Trophoblast cell (in vitro differentiated cells and primary cell): Measurements from ENCODE around the gene CD226.

Experiments used
- DNase-seq, 2 donors: peaks; one replicate each; pipeline ENCODE4 v3.0.0-alpha.2; 2016
- H2AFZ ChIP-seq: 2 replicates; pipeline ENCODE4 v1.6.1; 2013; ENCODE audit warnings: low read length, moderate library complexity, mild to moderate bottlenecking; ENCODE audit not compliant: insufficient read depth, poor library complexity
- H2AK5ac ChIP-seq: 2 replicates; pipeline ENCODE4 v1.6.1; 2013; ENCODE audit warnings: mild to moderate bottlenecking, low read length
- H2BK120ac ChIP-seq: 2 replicates; pipeline ENCODE4 v1.6.1; 2013; ENCODE audit warnings: low read length, mild to moderate bottlenecking, moderate library complexity; ENCODE audit not compliant: insufficient read depth, poor library complexity
- H2BK12ac ChIP-seq: 2 replicates; pipeline ENCODE4 v1.6.1; 2013; ENCODE audit warnings: mild to moderate bottlenecking, low read length, moderate library complexity
- H2BK5ac ChIP-seq: 2 replicates; pipeline ENCODE4 v1.6.1; 2013; ENCODE audit warnings: low read length, low read depth, moderate library complexity, mild to moderate bottlenecking; ENCODE audit not compliant: poor library complexity
- H3K14ac ChIP-seq: 2 replicates; pipeline ENCODE4 v1.6.1; 2013; ENCODE audit warnings: mild to moderate bottlenecking, low read length
- H3K18ac ChIP-seq: 2 replicates; pipeline ENCODE4 v1.6.1; 2013; ENCODE audit warnings: mild to moderate bottlenecking, low read length
- H3K23ac ChIP-seq: 2 replicates; pipeline ENCODE4 v1.6.1; 2013; ENCODE audit warnings: low read length
- H3K27ac ChIP-seq: 2 replicates; pipeline ENCODE4 v1.5.1; 2013; ENCODE audit warnings: low read depth, mild to moderate bottlenecking, inconsistent platforms, low read length, moderate library complexity
- H3K27me3 ChIP-seq: 2 replicates; pipeline ENCODE4 v1.6.1; 2013; ENCODE audit warnings: inconsistent platforms, mild to moderate bottlenecking, low read length, moderate library complexity; ENCODE audit not compliant: insufficient read depth
- H3K36me3 ChIP-seq, 2 experiments: 1 replicate in 1 of 2; 2 replicates in 1 of 2; pipeline ENCODE4 v1.6.1; 2013; ENCODE audit warnings: low read length in 2 of 2, mild to moderate bottlenecking in 2 of 2, moderate library complexity in 1 of 2; ENCODE audit not compliant: insufficient read depth in 2 of 2, control insufficient read depth in 1 of 2
- H3K4ac ChIP-seq: 2 replicates; pipeline ENCODE4 v1.6.1; 2013; ENCODE audit warnings: low read depth, mild to moderate bottlenecking, low read length, moderate library complexity
- H3K4me1 ChIP-seq, 2 experiments: 1 replicate in 1 of 2; 2 replicates in 1 of 2; pipeline ENCODE4 v1.6.1; 2013; ENCODE audit warnings: low read length in 2 of 2, mild to moderate bottlenecking in 2 of 2, moderate library complexity in 1 of 2; ENCODE audit not compliant: insufficient read depth in 2 of 2, control insufficient read depth in 1 of 2
- H3K4me2 ChIP-seq: 2 replicates; pipeline ENCODE4 v1.6.1; 2013; ENCODE audit warnings: inconsistent platforms, mild to moderate bottlenecking, low read length, moderate library complexity
- H3K4me3 ChIP-seq: 2 replicates; pipeline ENCODE4 v1.5.1; 2013; ENCODE audit warnings: mild to moderate bottlenecking, low read depth, low read length, inconsistent platforms
- H3K79me1 ChIP-seq: one replicate; pipeline ENCODE4 v1.6.1; 2013; ENCODE audit warnings: low read length
- H3K79me2 ChIP-seq: 2 replicates; pipeline ENCODE4 v1.6.1; 2013; ENCODE audit warnings: low read length, mild to moderate bottlenecking; ENCODE audit not compliant: control insufficient read depth, insufficient read depth, poor library complexity
- H3K9ac ChIP-seq: 2 replicates; pipeline ENCODE4 v1.6.1; 2013; ENCODE audit warnings: mild to moderate bottlenecking, low read length
- H3K9me3 ChIP-seq: 2 replicates; pipeline ENCODE4 v1.6.1; 2013; ENCODE audit warnings: low read depth, mild to moderate bottlenecking, control low read depth, inconsistent platforms, low read length; ENCODE audit not compliant: insufficient read depth
- H4K12ac ChIP-seq: 2 replicates; pipeline ENCODE4 v1.6.1; 2013; ENCODE audit warnings: low read depth, mild to moderate bottlenecking, low read length, moderate library complexity
- H4K8ac ChIP-seq: 2 replicates; pipeline ENCODE4 v1.6.1; 2013; ENCODE audit warnings: low read depth, mild to moderate bottlenecking, low read length, moderate library complexity
- H4K91ac ChIP-seq: one replicate; pipeline ENCODE4 v1.6.1; 2013; ENCODE audit warnings: low read depth, mild to moderate bottlenecking, low read length, moderate library complexity
- WGBS: extraction: QIAGEN DNeasy Blood & Tissue Kit; methylation state at CpG from one replicate; pipeline ENCODE4 v1.1.7; 2013; ENCODE audit warnings: missing lambda C conversion rate; ENCODE audit not compliant: insufficient read length, insufficient coverage; ENCODE audit errors: extremely low coverage; 5-methylcytosine and 5-hydroxymethylcytosine counted together

Gene CD226

GRCh38 chr18:69871363-69871762 lies 76.3 kb downstream of the CD226 start:
- Histone ChIP-seq H4K91ac (no peak overlapping the region), H3K4me1 (no peaks in the 10 kb centered on the region), H3K4me3 (no peak overlapping the region), H3K79me2 (no peaks in the 10 kb centered on the region), H2AK5ac (no peak overlapping the region), H2AFZ (no peak overlapping the region), H4K12ac (no peak overlapping the region), H3K9me3 (peaks cover 2% of the 10 kb centered on the region), H3K9ac (no peak overlapping the region), H2BK120ac (no peak overlapping the region), H3K27me3 (no peaks in the 10 kb centered on the region), H2BK12ac (no peak overlapping the region), H4K8ac (no peak overlapping the region), H3K23ac (no peak overlapping the region), H3K36me3 (no peaks in the 10 kb centered on the region), H3K27ac (no peak overlapping the region), H3K4ac (no peak overlapping the region), H3K18ac (no peak overlapping the region), H2BK5ac (no peak overlapping the region), H3K4me2 (no peak overlapping the region), H3K79me1 (no peaks in the 10 kb centered on the region), H3K14ac (no peak overlapping the region)
- WGBS = no CpG with 5 or more reads among the region's 2 CpGs
- no peak for DNase-seq

- H3K4me1 ChIP-seq = no peaks in the 10 kb centered on the region
- WGBS = no CpG with 5 or more reads among the region's 4 CpGs
- no peaks in the 10 kb centered on the region for H3K79me2 ChIP-seq
- no peaks in the 10 kb centered on the region for H3K36me3 ChIP-seq
- H2BK12ac ChIP-seq = no peak overlapping the region
- H3K4me3 ChIP-seq = no peak overlapping the region
- no peaks in the 10 kb centered on the region for H3K27me3 ChIP-seq
- H2BK5ac ChIP-seq = no peak overlapping the region
- DNase-seq = no peak
- no peak overlapping the region for H3K27ac ChIP-seq
- H3K23ac ChIP-seq = no peak overlapping the region
- H3K4ac ChIP-seq = no peak overlapping the region
- H3K18ac ChIP-seq = no peak overlapping the region
- no peak overlapping the region for H4K12ac ChIP-seq
- H2AFZ ChIP-seq = no peak overlapping the region
- H3K14ac ChIP-seq = no peak overlapping the region
- H2BK120ac ChIP-seq = no peak overlapping the region
- peaks cover 2% of the 10 kb centered on the region for H3K9me3 ChIP-seq
- H2AK5ac ChIP-seq = no peak overlapping the region
- no peak overlapping the region for H3K4me2 ChIP-seq
- H3K79me1 ChIP-seq = no peaks in the 10 kb centered on the region
- H4K8ac ChIP-seq = no peak overlapping the region
- no peak overlapping the region for H4K91ac ChIP-seq
- no peak overlapping the region for H3K9ac ChIP-seq
Observed at GRCh38 chr18:69870736-69871135, 76.9 kb downstream of the CD226 start.

- no peak overlapping the region for H3K23ac ChIP-seq
- H3K27ac ChIP-seq = no peak overlapping the region
- H3K9ac ChIP-seq = no peak overlapping the region
- H2BK12ac ChIP-seq = no peak overlapping the region
- H3K9me3 ChIP-seq = peaks cover 2% of the 10 kb centered on the region
- DNase-seq = no peak
- no peak overlapping the region for H4K8ac ChIP-seq
- H3K4me1 ChIP-seq = no peaks in the 10 kb centered on the region
- no peak overlapping the region for H4K12ac ChIP-seq
- no peak overlapping the region for H2BK120ac ChIP-seq
- no peak overlapping the region for H3K14ac ChIP-seq
- no CpG with 5 or more reads among the region's 4 CpGs for WGBS
- H4K91ac ChIP-seq = no peak overlapping the region
- no peak overlapping the region for H2AFZ ChIP-seq
- H3K79me1 ChIP-seq = no peaks in the 10 kb centered on the region
- no peak overlapping the region for H2AK5ac ChIP-seq
- no peak overlapping the region for H3K4ac ChIP-seq
- H3K79me2 ChIP-seq = no peaks in the 10 kb centered on the region
- no peak overlapping the region for H3K18ac ChIP-seq
- H3K36me3 ChIP-seq = no peaks in the 10 kb centered on the region
- H3K4me2 ChIP-seq = no peak overlapping the region
- no peaks in the 10 kb centered on the region for H3K27me3 ChIP-seq
- no peak overlapping the region for H2BK5ac ChIP-seq
- H3K4me3 ChIP-seq = no peak overlapping the region
Observed at GRCh38 chr18:69866212-69866611, 81.5 kb downstream of the CD226 start.

GRCh38 chr18:69865776-69866175 lies 81.9 kb downstream of the CD226 start:
- DNase-seq = no peak
- Histone ChIP-seq H2BK120ac (no peak overlapping the region), H3K27ac (no peak overlapping the region), H2BK5ac (no peak overlapping the region), H3K36me3 (no peaks in the 10 kb centered on the region), H2BK12ac (no peak overlapping the region), H3K18ac (no peak overlapping the region), H3K14ac (no peak overlapping the region), H3K4ac (no peak overlapping the region), H4K12ac (no peak overlapping the region), H3K79me2 (no peaks in the 10 kb centered on the region), H2AFZ (no peak overlapping the region), H4K91ac (no peak overlapping the region), H3K27me3 (no peaks in the 10 kb centered on the region), H3K4me1 (no peaks in the 10 kb centered on the region), H2AK5ac (no peak overlapping the region), H3K79me1 (no peaks in the 10 kb centered on the region), H3K9me3 (peaks cover 2% of the 10 kb centered on the region), H3K23ac (no peak overlapping the region), H3K4me2 (no peak overlapping the region), H4K8ac (no peak overlapping the region), H3K4me3 (no peak overlapping the region), H3K9ac (no peak overlapping the region)
- WGBS = no CpG with 5 or more reads among the region's 4 CpGs
